Stimulated activated CD4-positive, alpha-beta T cell treated with anti-CD3 and anti-CD28 coated beads, Interleukin-1b, Interleukin-23, amount 100 ng/mL, for 1 hour (primary cell): ENCODE measurements around the gene NYAP2.

Source experiments
- DNase-seq, 2 donors: peaks; one replicate each; pipeline ENCODE4 v3.0.0-alpha.2; 2020; ENCODE audit warnings: low read depth in 2 of 2

NYAP2 gene

DNA sequence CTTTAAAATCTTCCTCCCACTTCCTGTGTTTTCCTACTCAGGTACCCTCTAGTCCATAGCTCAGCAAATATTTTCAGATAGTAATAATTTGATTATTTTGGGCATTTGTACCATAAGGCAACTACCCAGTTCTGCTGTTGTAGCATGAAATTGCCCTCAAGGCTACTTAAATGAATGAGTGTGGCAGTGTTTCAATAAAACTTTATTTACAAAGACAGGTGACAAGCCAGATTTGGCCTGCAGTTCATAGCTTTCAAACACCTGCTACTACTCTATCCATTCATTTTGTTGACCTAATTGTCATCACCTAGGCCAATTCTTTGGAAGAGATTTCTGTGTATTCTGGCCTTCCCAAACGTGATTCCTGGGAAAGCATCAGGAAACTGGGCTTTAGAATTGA, 28.9 kb downstream of the NYAP2 start:
- DNase-seq = no peak

DNA sequence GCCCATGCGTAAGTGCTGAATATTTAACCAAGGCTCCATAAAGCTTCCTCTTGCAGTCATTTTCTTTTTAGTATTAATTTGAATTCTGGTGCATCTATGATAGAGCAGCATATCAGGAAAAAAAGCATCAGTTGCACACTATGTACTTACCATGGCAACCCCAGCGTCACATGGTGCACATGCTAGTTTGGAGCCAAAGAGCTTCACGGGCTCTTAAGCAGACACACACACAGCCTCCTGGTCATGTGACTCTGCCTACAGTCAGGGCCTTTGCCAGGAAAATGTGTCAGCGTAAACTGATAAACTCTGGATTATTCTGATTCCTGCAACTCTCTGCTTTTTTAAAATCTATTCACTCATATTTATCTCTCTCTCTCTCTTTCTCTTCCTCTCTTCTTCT, 30.2 kb downstream of the NYAP2 start:
- DNase-seq = no peak

DNA sequence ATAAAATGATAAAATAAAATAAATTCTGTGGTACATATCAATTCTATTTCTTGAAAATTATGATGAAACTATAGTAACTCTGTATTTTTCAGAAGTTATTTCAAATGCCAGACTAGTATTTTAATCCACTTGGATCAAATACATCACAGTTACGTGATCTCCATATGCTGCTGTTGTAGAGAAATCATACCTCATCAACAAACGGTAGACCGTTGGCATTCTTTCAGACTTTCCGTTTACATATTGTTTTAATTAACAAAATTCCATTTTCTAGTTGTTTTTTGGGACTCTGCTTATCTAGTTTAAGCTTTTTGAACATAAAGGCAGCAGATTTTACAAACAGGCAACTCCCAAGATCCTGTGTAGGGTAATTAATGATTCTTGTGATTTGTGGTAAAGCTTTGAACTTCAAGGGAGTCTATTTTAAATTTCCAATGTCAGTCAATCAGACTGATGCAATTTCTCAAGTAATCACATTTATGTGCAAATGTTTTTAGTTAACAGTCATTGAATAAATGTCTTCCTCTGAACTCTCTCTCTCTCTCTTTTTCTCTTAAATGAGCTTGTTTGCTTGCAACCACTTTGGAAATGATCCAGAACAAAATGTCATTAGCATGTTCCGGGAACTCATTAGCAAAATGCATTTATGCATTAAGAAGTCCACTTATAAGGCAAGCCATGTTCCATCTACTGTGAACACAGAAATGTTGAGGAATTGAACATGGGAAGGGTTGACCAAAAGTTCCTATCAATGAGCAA, 31.8 kb downstream of the NYAP2 start:
- DNase-seq = no peak

DNA sequence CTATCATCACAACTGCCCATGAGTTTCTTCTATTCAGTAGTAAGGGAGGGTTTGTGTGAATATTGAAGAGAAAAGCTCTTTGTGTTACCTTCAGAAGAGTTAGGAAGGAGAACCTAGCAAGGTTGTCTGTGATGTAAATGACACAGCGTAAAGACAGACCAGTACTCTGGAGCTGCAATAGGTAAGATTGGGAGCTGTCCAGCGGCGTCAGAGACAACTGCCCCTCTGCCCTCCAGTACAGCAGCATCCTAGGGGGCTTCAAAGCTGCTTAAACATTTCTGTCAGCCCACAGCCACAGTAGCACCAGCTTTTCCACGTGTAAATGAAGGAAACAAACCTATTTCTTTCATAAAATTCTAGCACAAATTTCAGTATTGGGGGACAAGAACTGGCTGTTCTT, 34.5 kb downstream of the NYAP2 start:
- DNase-seq = no peak

DNA sequence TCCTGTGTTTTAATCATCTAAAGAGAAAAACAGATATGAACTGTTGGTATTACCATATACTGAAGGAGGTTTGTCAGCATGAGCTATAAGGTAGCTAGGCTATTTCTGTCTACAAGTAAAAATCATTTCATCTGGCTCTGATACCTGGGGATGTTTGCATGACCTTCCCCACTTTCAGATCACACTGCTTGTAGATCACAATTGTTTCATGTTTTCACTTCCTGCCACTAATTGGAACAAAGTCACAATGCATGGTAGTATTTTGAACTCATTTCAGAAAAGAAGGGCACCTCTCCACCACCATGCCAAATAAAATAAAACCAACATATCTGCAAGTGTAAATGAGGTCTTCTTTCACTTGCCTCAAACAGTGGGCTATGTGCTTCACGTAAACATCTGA, 37.8 kb downstream of the NYAP2 start:
- no peak for DNase-seq

DNA sequence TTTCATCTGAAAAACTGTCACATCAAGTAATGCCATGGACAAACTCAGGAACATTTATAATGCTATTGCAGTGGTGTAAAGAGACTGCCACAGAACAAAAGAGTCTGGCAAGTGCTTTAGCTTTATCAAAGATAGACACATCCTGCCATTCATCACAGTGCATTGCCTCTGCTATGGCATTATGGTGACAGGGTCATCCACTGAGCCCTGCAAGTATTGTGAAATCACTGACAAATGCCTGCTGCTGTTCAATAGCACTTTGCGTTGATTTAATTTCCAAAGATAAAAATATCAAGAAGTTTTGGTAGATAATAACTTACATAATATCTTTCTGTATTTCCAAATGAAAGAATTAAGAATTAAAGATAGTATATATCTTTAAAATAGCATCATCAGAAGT, 38.7 kb downstream of the NYAP2 start:
- DNase-seq = no peak

DNA sequence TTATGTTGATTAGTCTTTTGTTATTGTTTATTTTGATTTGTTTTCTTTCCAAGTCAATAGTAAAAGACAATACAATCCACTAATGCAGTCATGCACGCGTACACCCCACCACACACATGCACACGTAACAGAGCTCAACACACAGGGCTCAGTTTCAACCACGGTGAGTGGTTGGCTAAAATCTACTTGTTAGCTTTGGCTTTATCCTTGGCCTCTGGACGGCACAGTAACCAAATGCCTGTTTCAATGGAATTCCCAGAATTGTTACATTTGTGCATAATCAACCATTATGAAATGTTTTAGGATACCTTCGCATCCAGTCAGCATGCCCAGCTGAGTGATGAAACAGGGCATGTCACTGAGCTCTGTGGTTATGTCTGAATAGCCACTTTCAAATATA, 53.2 kb downstream of the NYAP2 start:
- no peak for DNase-seq

DNA sequence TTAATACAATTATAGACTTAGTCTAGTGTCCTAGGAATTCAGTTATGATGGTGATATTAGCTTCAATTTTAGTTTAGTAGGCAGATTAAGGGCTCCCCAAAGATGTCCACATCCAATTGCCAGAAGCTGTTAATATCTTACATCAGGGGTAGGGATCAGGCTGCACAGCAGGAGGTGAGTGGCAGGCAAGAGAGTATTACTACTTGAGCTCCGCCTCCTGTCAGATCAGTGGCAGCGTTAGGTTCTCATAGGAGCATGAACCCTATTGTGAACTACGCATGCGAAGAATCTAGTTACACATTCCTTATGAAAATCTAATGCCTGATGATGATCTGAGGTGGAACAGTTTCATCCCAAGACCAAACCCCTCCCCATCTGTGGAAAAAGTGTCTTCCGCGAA, 54.9 kb downstream of the NYAP2 start:
- DNase-seq = no peak

DNA sequence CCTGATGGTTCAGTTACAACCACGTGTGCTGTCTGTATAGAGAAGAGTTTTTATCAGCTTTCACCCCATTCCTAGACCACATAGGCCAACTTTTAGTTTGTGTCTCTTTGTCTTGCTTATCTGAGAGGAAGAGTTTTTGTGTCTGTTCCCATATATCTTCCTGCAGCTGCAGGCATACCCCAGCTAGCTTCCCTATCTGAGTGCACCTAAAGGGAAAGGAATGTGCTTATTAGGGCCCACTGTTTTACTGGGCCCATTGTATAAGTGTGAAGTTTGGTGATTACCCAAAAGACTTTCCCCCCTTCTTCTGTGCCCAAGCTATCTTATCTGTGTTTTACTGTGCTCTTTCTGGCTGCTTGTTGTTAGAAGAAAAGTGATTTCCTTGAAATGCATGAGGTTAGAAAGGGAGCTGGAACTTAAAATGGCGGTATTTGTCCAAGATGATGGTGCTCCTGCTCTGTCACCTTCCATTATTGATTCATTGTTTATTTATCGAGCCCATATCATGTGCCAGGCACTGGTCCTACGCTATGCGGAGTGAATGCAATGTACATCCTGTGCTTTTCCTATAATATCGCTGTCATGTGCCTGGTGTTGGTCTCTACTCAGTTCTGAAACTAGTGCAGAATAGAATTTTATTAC, 57.2 kb downstream of the NYAP2 start:
- no peak for DNase-seq

DNA sequence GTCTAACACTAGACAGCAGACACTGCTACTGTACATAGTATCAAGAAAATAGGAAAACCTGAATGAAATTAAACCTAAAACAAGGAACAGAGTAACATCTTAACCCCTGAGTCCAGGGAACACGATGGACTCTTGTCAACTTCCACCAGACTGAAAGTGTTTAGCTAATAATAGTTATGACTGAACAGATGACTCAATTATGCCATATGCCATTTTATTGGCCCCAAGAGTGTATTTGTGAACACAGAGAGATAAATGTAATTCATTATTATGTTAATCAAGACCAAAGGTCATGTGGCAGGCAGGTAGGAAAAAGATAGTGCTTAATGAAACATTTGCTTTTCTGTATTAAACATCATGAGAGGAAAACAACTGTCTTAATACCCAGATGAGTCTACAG, 58.0 kb downstream of the NYAP2 start:
- DNase-seq = no peak

DNA sequence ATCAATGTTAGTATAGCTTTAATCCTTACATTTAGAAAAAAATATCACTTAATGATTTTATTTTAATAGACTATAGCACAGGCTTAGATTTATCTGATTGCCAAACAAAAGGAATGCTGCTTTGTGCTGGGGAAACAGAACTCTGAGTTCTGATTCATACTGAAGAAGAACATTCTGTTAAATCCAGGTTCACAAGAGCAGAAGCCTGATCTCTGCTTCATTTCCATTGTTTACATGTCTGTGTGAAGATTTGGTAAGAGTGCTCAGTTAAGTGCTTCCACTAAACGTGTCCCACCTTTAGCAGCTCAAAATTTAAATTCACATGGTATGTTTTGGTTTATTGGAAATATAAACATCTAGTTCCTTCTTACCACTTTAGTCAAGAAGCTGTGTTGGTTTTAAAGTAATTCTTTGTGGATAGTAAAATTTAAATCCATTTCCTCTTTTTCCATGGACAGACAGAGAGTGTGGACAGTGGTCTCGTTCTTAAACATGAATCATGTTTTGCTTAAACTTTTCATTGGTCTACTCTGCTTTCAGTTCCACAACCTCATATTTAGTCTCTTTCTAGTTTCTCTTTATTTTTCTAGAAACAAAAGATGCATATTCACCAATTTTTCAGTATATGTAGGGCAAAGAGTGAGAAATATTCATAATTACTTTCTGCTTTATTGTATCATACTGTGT, 59.1 kb downstream of the NYAP2 start:
- no peak for DNase-seq

DNA sequence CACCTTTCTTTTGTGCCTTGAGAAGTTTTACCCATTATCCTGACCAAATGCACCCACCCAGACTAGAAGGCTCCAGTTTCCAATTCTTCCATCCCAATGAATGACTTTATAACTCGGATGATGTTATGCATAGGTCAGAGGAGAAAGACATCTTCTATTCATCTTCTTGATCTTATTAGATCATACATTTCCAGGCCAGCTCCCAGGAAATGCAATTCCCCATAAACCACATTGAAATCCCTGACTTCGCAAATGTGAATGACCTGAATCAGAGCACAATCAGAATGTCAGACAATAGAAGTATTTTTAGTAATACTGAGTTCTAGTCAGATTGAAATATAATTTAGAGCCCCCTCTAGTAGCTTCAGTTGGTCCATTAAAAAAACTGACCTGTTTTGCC, 62.9 kb downstream of the NYAP2 start:
- no peak for DNase-seq

DNA sequence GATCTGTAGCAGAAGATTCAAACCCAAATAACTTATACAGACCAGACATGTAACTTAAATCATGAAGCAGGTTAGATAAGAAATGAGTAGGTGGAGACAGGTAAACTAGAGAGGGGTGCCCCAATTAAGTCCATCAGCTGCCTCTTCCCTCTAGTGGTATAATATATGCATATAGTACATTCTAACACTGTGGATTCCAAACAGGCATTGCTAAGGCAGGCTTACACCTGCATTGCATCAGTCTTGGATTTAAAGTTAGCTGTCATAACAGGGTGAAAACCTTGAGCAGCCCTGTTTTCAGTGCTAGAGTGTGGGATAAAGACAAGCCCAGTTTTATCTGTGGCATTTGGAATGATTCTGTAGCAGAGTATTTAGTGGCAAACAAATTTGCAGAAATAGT, 63.4 kb downstream of the NYAP2 start:
- DNase-seq = no peak

DNA sequence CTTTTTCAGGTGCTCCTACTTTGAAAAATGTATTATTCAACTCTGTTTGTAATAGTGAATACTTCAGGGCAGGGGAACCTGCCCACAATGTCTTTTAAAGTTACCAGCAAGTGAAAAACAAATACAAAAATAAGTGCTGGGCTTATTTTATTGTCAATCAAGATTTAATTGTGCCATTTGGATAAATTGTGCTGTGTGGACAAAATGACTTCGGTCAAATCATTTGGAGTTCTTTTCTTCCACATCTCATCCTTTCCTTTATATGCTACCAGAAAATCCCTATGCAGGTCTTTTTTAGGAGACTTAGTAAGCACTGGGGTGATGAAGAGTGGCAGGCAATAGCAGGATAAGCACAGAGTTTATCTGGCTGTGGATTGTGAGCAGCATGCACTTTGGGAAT, 63.9 kb downstream of the NYAP2 start:
- DNase-seq = no peak

DNA sequence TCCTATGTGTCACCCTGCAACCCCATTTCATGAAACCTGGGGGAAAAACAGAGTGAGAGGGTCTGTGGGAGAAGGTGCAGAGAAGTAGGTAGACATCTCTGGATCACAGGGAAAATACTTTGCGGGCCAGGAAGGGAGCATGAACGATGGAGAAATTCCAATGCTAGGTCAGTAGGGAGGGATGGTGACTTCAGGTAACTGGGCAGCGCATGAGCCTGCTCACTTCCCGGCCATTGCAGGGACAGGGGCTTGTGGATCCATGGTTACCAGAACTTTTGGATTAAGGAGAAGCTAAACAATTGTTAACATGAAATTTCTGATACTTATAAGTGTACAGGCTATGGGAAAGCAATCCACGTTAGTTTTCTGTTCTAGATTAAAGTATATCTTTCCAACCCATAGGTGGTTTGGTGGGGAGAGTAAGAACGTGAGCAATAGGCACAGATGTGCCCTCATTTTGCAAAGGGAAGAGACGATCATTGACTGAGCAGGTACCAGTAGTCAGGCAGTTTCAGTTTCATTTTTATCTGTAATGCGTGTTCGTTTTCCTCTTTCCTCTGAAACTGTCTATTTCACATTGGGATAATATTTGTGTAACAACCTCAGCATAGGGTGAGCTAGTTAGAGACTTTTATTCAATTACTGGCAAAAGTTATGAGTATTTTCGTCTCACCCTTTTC, 65.0 kb downstream of the NYAP2 start:
- DNase-seq = no peak

DNA sequence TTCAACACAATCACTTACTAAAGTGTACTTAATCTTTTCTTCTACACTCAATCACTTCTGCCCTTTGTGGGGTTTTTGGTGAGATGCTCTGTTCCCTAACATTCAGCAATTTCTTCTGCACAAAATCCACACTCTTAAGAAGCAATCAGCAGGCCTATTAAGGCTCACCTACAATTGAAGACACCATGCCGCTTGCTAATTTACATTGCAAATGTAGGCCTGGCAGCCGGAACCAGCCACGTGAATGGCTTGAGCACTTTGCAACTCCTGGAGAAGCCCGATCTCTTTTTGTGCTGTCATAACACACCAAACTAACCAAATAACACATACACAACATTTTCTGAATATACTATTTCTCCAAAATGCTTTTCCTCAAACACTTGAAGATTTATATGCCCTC, 66.3 kb downstream of the NYAP2 start:
- DNase-seq = no peak

DNA sequence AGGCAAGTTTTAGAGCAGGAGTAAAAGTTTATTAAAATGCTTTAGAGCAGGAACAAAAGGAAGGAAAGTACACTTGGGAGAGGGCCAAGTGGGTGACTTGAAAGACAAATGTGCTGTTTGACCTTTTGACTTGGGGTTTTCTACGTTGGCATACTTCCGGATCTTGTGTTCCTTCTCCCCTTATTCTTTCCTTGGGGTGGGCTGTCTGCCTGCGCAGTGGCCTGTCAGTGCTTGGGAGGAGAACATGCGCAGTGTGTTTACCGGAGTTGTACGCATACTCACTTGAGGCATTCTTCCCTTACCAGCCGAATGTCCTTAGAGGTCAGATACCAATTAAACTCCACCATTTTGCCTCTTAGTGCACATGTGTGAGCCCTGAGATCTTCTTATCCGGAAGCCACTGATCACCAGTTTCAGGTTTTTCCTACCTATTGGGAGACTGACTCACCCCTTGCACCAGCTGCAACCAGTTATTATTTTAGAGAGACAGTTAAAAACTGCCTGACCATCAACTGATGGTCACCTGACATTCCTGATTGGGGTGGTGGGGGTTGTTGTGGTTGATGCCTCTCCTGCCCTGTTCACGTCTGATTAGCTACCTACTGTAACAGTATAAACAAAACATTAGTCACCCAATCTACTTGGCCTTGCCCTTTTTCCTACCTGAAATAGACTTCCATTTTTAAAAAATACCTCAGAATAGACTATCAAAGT, 67.5 kb downstream of the NYAP2 start:
- DNase-seq = no peak

DNA sequence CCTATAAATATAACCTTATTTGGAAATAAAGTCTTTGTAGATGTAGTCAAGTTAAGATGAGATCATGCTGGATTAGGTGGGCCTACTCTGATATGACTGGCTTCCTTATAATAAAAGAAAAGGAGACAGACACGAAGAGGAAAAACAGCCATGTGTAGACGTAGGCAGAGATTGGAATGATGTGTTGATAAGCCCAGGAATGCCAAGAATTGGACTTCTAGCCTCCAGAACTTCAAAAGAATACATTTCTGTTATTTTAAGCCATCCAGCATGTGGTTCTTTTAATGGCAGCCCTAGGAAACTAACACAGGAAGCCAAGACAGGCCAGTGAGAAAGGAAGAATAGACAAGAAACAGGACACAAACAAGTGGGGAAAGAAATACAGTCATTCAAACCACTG, 68.6 kb downstream of the NYAP2 start:
- no peak for DNase-seq

DNA sequence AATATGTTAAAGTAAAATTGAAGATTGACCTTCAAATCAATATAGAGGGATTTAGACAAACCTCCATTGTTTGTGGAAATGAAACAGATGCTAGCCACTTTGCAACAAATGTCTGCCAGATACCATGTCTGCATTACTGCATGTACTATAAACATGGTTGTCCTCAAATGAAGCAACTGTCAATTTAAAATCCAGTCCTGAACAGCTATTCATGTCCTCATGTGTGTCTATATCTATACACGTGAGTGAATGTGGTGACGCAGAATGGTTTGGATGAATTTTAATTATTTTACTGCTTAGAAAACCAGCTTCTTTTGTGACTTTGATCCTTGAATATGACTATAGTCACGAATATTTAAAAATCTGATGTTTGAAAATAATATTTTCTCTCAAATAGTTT, 71.5 kb downstream of the NYAP2 start:
- DNase-seq = no peak

DNA sequence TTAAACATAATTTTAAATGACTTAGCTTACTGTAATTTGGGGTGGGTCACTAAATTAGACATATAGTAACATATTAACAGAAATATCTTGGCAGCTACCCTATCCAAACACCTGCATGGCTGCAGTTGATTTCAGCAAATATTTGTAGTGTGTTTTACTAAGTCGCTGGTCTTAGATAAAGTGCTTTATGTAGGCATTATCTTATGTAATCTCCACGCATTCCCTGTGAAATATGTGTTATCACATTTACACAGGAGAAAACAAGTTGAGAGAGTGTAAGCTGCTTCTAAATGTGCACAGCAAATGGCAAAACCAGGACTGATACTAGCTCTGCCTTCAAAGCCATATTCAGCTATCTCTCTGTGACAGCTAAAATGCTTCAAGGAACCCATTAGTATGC, 72.0 kb downstream of the NYAP2 start:
- DNase-seq = no peak

DNA sequence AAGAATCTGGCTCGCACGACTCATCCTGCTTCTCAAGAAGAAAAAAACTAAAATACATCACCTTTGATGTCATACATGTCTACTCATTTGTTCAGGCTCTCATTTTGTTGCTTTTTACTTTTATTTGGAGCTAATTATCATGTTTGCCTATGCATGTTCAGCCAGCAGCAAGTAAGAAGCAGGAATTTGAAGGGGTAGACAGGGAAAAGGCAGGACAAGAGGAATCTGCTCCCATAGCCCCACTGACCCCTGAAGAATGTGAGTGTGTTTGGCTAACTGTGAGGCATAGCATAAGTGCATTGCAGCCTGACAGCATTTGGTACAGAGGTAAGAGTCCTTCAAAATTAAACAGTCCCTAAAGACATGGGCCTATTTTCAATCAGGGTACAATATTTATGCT, 72.7 kb downstream of the NYAP2 start:
- DNase-seq = no peak

DNA sequence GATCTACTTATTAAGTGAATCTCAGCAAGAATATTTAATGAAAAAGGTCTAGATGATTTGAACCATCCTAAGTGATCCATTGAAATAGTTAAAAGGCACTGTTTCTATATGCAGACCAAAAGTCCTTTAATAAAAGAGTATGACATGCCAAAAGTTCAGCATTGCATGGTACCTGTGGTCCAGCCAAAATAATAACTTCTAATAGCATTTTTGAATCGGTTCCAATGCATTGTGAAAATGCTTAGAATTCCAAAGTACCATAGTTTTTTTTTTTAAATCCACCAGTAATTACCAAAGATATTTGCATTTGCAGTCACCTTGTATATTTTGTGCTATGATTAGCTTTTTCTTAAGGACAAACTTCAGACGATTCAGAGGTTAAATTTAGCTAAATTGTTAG, 79.9 kb downstream of the NYAP2 start:
- DNase-seq = no peak
